HEK293T (cell line): ENCODE measurements around the gene CERS3.

Experiments
- ARNT ChIP-seq: fragments of 450-650 bp; IDR thresholded peaks from 2 replicates; pipeline ENCODE4 v1.6.1; 2017; ENCODE audit warnings: mild to moderate bottlenecking
- BHLHE40 ChIP-seq: fragments of 450-650 bp; IDR thresholded peaks from 2 replicates; pipeline ENCODE4 v1.6.1; 2016; ENCODE audit warnings: mild to moderate bottlenecking, moderate library complexity, borderline replicate concordance
- ELF4 ChIP-seq: fragments of 450-650 bp; IDR thresholded peaks from 2 replicates; pipeline ENCODE4 v1.6.1; 2017; ENCODE audit warnings: antibody characterized with exemption
- FOXA1 ChIP-seq: fragments of 450-650 bp; IDR thresholded peaks from 2 replicates; pipeline ENCODE4 v1.6.1; 2016; ENCODE audit warnings: mild to moderate bottlenecking
- FOXK2 ChIP-seq: fragments of 450-650 bp; IDR thresholded peaks from 2 replicates; pipeline ENCODE4 v1.6.1; 2016; ENCODE audit warnings: mild to moderate bottlenecking
- L3MBTL2 ChIP-seq: fragments of 450-650 bp; conservative IDR thresholded peaks from 2 replicates; pipeline ENCODE4 v1.6.1; 2016; ENCODE audit warnings: mild to moderate bottlenecking
- SP1 ChIP-seq: fragments of 450-650 bp; IDR thresholded peaks from 2 replicates; pipeline ENCODE4 v1.6.1; 2017
- SUZ12 ChIP-seq: fragments of 450-650 bp; IDR thresholded peaks from 2 replicates; pipeline ENCODE4 v1.6.1; 2016; ENCODE audit warnings: mild to moderate bottlenecking
- TARDBP ChIP-seq: fragments of 450-650 bp; IDR thresholded peaks from 2 replicates; pipeline ENCODE4 v1.6.1; 2016
- ZNF384 ChIP-seq: fragments of 450-650 bp; IDR thresholded peaks from 2 replicates; pipeline ENCODE4 v1.6.1; 2016

DNA sequence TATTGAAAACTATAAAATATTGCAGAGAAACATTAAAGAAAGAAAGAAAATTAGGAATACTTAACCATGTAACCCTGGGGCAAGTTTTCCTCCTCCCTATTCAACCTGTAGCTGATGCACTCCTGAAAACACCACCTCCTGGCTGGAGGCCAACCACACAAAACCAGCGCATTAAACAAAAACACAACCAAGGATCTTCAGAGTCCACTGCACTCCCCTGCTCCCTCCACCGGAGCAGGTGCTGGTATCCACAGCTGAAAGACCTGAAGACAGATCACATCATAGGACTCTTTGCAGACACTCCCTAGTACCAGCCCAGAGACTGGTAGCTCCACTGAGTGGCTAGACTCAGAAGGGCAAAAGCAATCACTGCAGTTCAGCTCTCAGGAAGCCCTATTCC, 173.4 kb downstream of the CERS3 start:
- TF ChIP-seq ZNF384 (no peak), SP1 (no peak), ELF4 (no peak), ARNT (no peak), SUZ12 (no peak), FOXK2 (no peak), FOXA1 (no peak), TARDBP (no peak), L3MBTL2 (no peak), BHLHE40 (no peak)
